ENCODE measurements around the gene DENND2A. TPM values are rescaled to one million over a fixed set of nuclear protein-coding genes. Genes with fewer than 3 reads are reported as not detected.
A peak's percentile ranks its signal among the peaks of the same experiment; 100 is the strongest.

The DENND2A gene
- total and polyA plus RNA-seq, 7 donors: 2.7 to 8.7 (median 3.8) TPM

DNA sequence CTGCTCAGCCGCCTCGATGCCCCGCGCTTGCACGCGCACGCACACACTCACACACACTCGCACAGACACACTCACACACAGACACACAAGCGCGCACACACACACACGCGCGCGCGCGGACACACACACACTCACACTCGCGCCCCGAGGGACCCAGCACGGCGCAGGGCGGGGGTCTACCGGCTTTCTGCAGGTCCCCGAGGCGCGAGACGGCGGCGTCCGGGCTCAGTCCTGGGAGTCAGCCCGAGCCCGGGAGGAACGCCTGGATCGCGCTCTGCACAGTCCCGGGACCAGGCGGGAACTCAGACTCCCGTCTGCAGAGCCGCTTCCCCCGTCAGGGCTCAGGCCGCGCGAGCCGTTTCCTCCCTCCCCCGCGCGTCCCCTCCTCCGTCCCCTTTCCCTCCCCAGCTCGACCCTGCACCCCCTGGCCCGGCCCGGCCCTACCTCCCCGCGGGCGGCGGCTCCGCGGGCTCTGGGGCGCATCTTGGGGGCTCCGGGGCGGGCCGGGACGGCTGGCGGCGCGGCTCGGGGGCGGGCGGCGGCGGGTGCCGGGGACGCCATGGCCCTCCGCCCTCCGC lies 464 bp downstream of the DENND2A start:
- intact Hi-C loops (cut with DNase I): no loop called here
- Histone ChIP-seq H3K27me3 (ENCODE audit: insufficient read depth in 3 of 3, low read length in 2 of 3) (peaks cover 0 to 51% (median 21%) of the 10 kb centered on the region in 3 donors), H3K4me3 (peak overlapping the region; percentile 68), H3K4me1 (no peaks in the 10 kb centered on the region), H3K27ac (peak overlapping the region; percentile 66), H3K36me3 (ENCODE audit: insufficient read depth in 1 of 2, low read depth in 1 of 2) (no peaks in the 10 kb centered on the region), H3K9me3 (no peaks in the 10 kb centered on the region)
- WGBS, 3 donors: 0 to 1% (median 1%) methylated on average over 30 to 74 of the region's 74 CpGs
- ATAC-seq: peak; percentile 21 to 58 (median 36)
- TF ChIP-seq CTCF (IDR thresholded peaks at IDR 0.05): no peak
- peak; percentile 57 to 68 for DNase-seq

DNA sequence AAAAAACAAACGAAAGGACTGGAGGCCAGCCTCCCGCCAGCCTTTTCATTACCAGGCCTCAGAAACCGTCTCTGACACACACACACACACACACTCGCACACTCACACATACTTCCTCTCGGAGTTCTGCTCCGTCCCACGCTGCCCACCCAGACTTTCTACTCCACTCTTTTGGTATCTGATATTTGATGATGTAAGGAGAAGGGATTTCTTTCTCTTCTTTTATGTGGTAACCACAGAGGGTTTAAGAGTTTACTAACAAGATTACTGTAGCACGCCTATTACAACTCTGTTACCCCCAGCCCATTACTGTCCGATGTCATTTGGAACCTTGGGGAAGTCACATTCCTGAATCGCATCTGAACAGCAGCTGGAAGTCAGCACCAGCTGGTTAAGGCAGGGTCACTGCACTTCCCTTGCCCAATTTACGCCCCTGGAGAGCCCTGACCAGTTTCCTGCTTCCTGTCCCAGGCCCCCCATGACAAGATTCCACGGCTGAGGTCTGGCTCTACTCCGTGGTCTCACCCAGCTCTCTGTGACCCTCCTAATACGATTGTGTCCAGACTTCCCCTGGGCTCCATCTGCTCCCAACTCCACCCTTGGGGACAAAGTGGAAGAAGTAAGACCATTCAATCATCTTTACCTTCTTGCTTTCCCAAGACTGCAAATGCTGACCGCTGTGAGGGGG lies 1.1 kb downstream of the DENND2A start:
- Histone ChIP-seq H3K4me1 (no peaks in the 10 kb centered on the region), H3K27me3 (ENCODE audit: insufficient read depth in 3 of 3, low read length in 2 of 3) (peaks cover 0 to 51% (median 21%) of the 10 kb centered on the region in 3 donors), H3K4me3 (peak overlapping the region; percentile 68), H3K36me3 (ENCODE audit: insufficient read depth in 1 of 2, low read depth in 1 of 2) (no peaks in the 10 kb centered on the region), H3K27ac (peak overlapping the region; percentile 66), H3K9me3 (no peaks in the 10 kb centered on the region)
- no peak for TF ChIP-seq CTCF (IDR thresholded peaks at IDR 0.05)
- peak; percentile 64 to 76 for DNase-seq
- peak; percentile 36 to 65 (median 52) for ATAC-seq
- intact Hi-C loops (cut with DNase I): no loop called here
- WGBS, 3 donors: 12 to 24% (median 19%) methylated on average over 15 of the region's 15 CpGs

DNA sequence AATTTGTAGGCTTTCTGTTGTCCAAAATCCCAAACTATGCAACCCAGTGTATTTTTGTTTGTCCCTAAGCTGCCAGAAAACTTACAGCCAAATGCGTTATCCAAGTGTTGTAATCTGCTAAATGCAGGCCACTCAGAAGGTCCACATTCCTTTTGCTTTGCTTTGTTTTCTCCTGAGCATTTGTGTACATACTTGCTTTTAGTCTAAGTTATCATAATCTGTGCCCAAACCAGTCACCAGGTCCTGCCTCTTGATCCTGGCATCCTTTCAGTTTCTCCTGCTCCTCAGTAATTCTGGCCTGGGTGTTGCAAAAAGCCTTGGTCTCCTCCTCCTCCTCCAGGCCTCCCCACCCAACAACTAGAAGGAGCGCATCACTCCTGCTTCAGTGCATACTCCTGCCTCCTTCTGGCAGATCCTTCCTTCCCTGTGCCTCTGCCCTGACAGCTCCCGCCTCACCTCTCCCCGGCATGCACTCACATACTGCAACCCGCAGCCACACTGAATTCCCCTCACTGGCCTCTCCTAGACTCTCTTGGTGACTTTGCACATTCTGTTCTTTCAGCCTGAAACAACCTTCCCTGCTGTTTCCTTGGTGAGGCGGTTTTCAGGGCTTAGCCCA lies 2.3 kb downstream of the DENND2A start:
- Histone ChIP-seq H3K4me1 (no peaks in the 10 kb centered on the region), H3K27me3 (ENCODE audit: insufficient read depth in 3 of 3, low read length in 2 of 3) (peaks cover 0 to 46% (median 18%) of the 10 kb centered on the region in 3 donors), H3K27ac (peak overlapping the region; percentile 66), H3K36me3 (ENCODE audit: insufficient read depth in 1 of 2, low read depth in 1 of 2) (no peaks in the 10 kb centered on the region), H3K4me3 (peak overlapping the region; percentile 68), H3K9me3 (no peaks in the 10 kb centered on the region)
- peak; percentile 45 to 54 for DNase-seq
- no peak for TF ChIP-seq CTCF (IDR thresholded peaks at IDR 0.05)
- 66 to 73% (median 66%) methylated on average over 6 of the region's 6 CpGs for WGBS, 3 donors
- peak; percentile 22 to 28 (median 26) for ATAC-seq
- intact Hi-C loops (cut with DNase I): no loop called here

- 39 to 40% (median 40%) methylated on average over 3 of the region's 3 CpGs for WGBS, 3 donors
- Histone ChIP-seq H3K36me3 (ENCODE audit: insufficient read depth in 1 of 2, low read depth in 1 of 2) (no peaks in the 10 kb centered on the region), H3K27me3 (ENCODE audit: insufficient read depth in 3 of 3, low read length in 2 of 3) (peaks cover 0 to 41% (median 18%) of the 10 kb centered on the region in 3 donors), H3K27ac (peak overlapping the region; percentile 2), H3K4me1 (no peaks in the 10 kb centered on the region), H3K9me3 (no peaks in the 10 kb centered on the region), H3K4me3 (no peak overlapping the region)
- ATAC-seq (no peak), DNase-seq (peak in 1 of 2 donors; percentile 19)
- no peak for TF ChIP-seq CTCF (IDR thresholded peaks at IDR 0.05)
- intact Hi-C loops (cut with DNase I): no loop called here
These were observed 3.2 kb downstream of the DENND2A start for GRCh38 chr7:140637400-140637799.
